ENCODE measurements around the gene AVL9. TPM values are rescaled to one million over a fixed set of nuclear protein-coding genes. Genes with fewer than 3 reads are reported as not detected.
A peak's percentile ranks its signal among the peaks of the same experiment; 100 is the strongest.

The AVL9 gene
- total RNA-seq, 2 donors from 2014 or later = 86.1 to 97.3 TPM

GRCh38 chr7:32472015-32472414 lies 23.3 kb upstream of the AVL9 start:
- H3K27ac ChIP-seq = no peak overlapping the region
- DNase-seq = no peak
- H3K9me3 ChIP-seq = no peaks in the 10 kb centered on the region
- H3K36me3 ChIP-seq = no peaks in the 10 kb centered on the region
- H3K4me3 ChIP-seq = no peak overlapping the region
- no peak overlapping the region for H3K9ac ChIP-seq (ENCODE audit: low read depth in 2 of 2, low read length in 2 of 2)
- intact Hi-C loops (cut with DNase I) = loop anchor here (10.0 kb wide), 1 partner anchor 727 kb away; no protein-coding TSS in a partner anchor
- H3K4me1 ChIP-seq = no peaks in the 10 kb centered on the region
- H3K27me3 ChIP-seq = no peaks in the 10 kb centered on the region
- TF ChIP-seq, protein P1, sequence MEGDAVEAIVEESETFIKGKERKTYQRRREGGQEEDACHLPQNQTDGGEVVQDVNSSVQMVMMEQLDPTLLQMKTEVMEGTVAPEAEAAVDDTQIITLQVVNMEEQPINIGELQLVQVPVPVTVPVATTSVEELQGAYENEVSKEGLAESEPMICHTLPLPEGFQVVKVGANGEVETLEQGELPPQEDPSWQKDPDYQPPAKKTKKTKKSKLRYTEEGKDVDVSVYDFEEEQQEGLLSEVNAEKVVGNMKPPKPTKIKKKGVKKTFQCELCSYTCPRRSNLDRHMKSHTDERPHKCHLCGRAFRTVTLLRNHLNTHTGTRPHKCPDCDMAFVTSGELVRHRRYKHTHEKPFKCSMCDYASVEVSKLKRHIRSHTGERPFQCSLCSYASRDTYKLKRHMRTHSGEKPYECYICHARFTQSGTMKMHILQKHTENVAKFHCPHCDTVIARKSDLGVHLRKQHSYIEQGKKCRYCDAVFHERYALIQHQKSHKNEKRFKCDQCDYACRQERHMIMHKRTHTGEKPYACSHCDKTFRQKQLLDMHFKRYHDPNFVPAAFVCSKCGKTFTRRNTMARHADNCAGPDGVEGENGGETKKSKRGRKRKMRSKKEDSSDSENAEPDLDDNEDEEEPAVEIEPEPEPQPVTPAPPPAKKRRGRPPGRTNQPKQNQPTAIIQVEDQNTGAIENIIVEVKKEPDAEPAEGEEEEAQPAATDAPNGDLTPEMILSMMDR (IDR thresholded peaks at IDR 0.05) = no peak

DNA sequence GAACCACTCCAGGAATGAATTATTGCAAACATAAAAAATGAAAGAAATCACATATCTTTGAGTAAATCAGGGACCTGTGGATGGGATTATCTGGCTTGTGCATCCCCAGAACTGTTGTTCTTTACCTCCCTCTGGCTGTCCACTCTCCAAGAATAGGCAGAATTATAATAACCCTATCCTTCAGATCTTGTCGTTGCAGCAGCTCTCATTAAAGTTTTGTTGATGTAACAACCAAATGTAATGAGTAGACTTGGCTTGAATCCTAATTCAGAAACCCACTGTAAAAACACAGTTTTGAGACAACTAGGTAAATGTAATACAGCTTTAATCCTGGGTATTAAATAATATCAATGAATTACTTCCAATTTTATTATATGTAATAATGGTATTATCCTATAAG lies 21.3 kb upstream of the AVL9 start:
- DNase-seq = no peak
- no peaks in the 10 kb centered on the region for H3K9me3 ChIP-seq
- no peaks in the 10 kb centered on the region for H3K4me1 ChIP-seq
- H3K36me3 ChIP-seq = no peaks in the 10 kb centered on the region
- intact Hi-C loops (cut with DNase I) = loop anchor here (10.0 kb wide), 1 partner anchor 729 kb away; no protein-coding TSS in a partner anchor
- no peak overlapping the region for H3K27ac ChIP-seq
- no peak overlapping the region for H3K4me3 ChIP-seq
- H3K9ac ChIP-seq (ENCODE audit: low read depth in 2 of 2, low read length in 2 of 2) = no peak overlapping the region
- no peaks in the 10 kb centered on the region for H3K27me3 ChIP-seq
- TF ChIP-seq, protein P1 (IDR thresholded peaks at IDR 0.05) = no peak

DNA sequence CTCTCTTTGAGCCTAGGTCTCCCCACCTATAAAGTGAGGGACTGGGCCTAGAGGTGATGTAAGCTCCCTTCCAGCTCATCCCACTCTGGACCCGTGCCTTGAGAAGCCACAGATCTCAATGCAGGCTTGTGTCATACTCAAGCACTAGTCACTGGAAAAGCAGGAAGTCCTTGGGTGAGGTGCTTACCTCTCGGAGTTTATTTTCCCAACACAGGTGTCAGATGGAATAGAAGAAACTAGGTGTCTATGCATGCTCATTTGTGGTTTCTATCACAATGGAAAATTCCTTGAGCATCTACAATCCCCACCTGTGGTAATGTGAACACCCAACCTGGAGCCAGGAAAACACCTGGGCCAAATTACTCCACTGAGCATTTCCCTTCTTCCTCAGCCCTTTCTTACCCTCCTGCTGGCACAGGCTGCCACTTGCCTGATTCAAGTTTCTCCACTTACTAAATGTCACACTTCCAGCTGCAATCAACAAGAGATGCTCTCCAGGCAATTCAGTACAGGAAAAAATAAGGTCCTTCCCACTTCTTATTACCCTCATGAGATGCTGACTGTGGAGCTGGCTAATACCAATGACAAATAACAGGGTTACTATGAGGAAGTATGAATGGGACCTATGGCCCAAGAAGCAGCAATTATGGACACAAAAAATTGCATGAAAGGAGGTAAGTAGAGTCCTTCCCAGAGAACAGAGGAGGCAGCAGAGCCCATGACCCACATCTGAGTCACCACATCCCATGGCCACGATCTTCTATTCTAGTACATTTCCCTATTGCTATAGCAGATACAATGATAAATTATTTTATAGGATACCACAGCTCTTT lies 18.3 kb upstream of the AVL9 start:
- Histone ChIP-seq H3K27me3 (no peaks in the 10 kb centered on the region), H3K27ac (no peak overlapping the region), H3K4me1 (no peaks in the 10 kb centered on the region), H3K4me3 (no peak overlapping the region), H3K36me3 (no peaks in the 10 kb centered on the region), H3K9ac (ENCODE audit: low read depth in 2 of 2, low read length in 2 of 2) (no peak overlapping the region), H3K9me3 (no peaks in the 10 kb centered on the region)
- intact Hi-C loops (cut with DNase I) = loop anchor here (5.0 to 10.0 kb wide), 2 partner anchors 270 to 732 kb away; no protein-coding TSS in a partner anchor
- no peak for DNase-seq
- TF ChIP-seq, protein P1 (IDR thresholded peaks at IDR 0.05) = no peak

GRCh38 chr7:32477649-32477980 lies 17.7 kb upstream of the AVL9 start:
- Histone ChIP-seq H3K4me1 (no peaks in the 10 kb centered on the region), H3K36me3 (no peaks in the 10 kb centered on the region), H3K27me3 (no peaks in the 10 kb centered on the region), H3K9ac (ENCODE audit: low read depth in 2 of 2, low read length in 2 of 2) (no peak overlapping the region), H3K9me3 (no peaks in the 10 kb centered on the region), H3K27ac (no peak overlapping the region), H3K4me3 (no peak overlapping the region)
- TF ChIP-seq, protein P1 (IDR thresholded peaks at IDR 0.05) = no peak
- no peak for DNase-seq
- intact Hi-C loops (cut with DNase I) = loop anchor here (5.0 to 10.0 kb wide), 2 partner anchors 270 to 733 kb away; no protein-coding TSS in a partner anchor

GRCh38 chr7:32479574-32480200 lies 15.6 kb upstream of the AVL9 start:
- TF ChIP-seq, protein P1 (IDR thresholded peaks at IDR 0.05) = peak; percentile 81
- H3K4me3 ChIP-seq = no peak overlapping the region

More at GRCh38 chr7:32479574-32480200, 15.6 kb upstream of the AVL9 start:
- intact Hi-C loops (cut with DNase I) = loop anchor here (5.0 to 10.0 kb wide), 2 partner anchors 272 to 735 kb away; no protein-coding TSS in a partner anchor
- H3K9ac ChIP-seq (ENCODE audit: low read depth in 2 of 2, low read length in 2 of 2) = no peak overlapping the region
- peak; percentile 26 for DNase-seq
- no peak overlapping the region for H3K27ac ChIP-seq
- H3K36me3 ChIP-seq = no peaks in the 10 kb centered on the region
- no peaks in the 10 kb centered on the region for H3K27me3 ChIP-seq
- no peaks in the 10 kb centered on the region for H3K4me1 ChIP-seq
- H3K9me3 ChIP-seq = no peaks in the 10 kb centered on the region

Data from colonic mucosa (tissue), 4 donors.